ENCODE results near the gene PTPRK.

The PTPRK gene

GRCh38 chr6:128239146-128239545 is 281.3 kb downstream of the PTPRK start:
- no peak for DNase-seq

GRCh38 chr6:128238225-128238624 is 282.2 kb downstream of the PTPRK start:
- DNase-seq = no peak

- no peak for DNase-seq
Measured at GRCh38 chr6:128235556-128235955, 284.8 kb downstream of the PTPRK start.

GRCh38 chr6:128233531-128233930 is 286.9 kb downstream of the PTPRK start:
- no peak for DNase-seq

- no peak for DNase-seq
Measured at GRCh38 chr6:128230267-128230989, 290.0 kb downstream of the PTPRK start.

- no peak for DNase-seq
Measured at GRCh38 chr6:128225612-128226011, 294.8 kb downstream of the PTPRK start.

- no peak for DNase-seq
Measured at GRCh38 chr6:128216917-128217316, 303.5 kb downstream of the PTPRK start.

- DNase-seq = peak; percentile 86
Measured at GRCh38 chr6:128209771-128210170, 310.6 kb downstream of the PTPRK start.

GRCh38 chr6:128208851-128209580 is 311.4 kb downstream of the PTPRK start:
- peak; percentile 78 for DNase-seq

GRCh38 chr6:128208078-128208477 is 312.3 kb downstream of the PTPRK start:
- peak; percentile 88 for DNase-seq

- peak; percentile 45 for DNase-seq
Measured at GRCh38 chr6:128206610-128207426, 313.6 kb downstream of the PTPRK start.

GRCh38 chr6:128204616-128205015 is 315.8 kb downstream of the PTPRK start:
- peak; percentile 67 for DNase-seq

GRCh38 chr6:128202169-128202765 is 318.1 kb downstream of the PTPRK start:
- no peak for DNase-seq

GRCh38 chr6:128200789-128201188 is 319.6 kb downstream of the PTPRK start:
- no peak for DNase-seq

- no peak for DNase-seq
Measured at GRCh38 chr6:128199461-128199860, 320.9 kb downstream of the PTPRK start.

- DNase-seq = no peak
Measured at GRCh38 chr6:128192972-128193371, 327.4 kb downstream of the PTPRK start.

GRCh38 chr6:128188678-128189077 is 331.7 kb downstream of the PTPRK start:
- DNase-seq = no peak

- no peak for DNase-seq
Measured at GRCh38 chr6:128186729-128187128, 333.7 kb downstream of the PTPRK start.

- no peak for DNase-seq
Measured at GRCh38 chr6:128179876-128180438, 340.4 kb downstream of the PTPRK start.

GRCh38 chr6:128174724-128175123 is 345.7 kb downstream of the PTPRK start:
- DNase-seq = no peak

- DNase-seq = no peak
Measured at GRCh38 chr6:128172752-128173682, 347.4 kb downstream of the PTPRK start.

GRCh38 chr6:128172081-128172480 is 348.3 kb downstream of the PTPRK start:
- no peak for DNase-seq
